Measurements from ENCODE around the gene LRRC47.
"Not testable (repeated sequence)": the region's sequence is repeated elsewhere in the genome, so short reads cannot be mapped to it uniquely, and the experiment has no call there.

LRRC47 gene

DNA sequence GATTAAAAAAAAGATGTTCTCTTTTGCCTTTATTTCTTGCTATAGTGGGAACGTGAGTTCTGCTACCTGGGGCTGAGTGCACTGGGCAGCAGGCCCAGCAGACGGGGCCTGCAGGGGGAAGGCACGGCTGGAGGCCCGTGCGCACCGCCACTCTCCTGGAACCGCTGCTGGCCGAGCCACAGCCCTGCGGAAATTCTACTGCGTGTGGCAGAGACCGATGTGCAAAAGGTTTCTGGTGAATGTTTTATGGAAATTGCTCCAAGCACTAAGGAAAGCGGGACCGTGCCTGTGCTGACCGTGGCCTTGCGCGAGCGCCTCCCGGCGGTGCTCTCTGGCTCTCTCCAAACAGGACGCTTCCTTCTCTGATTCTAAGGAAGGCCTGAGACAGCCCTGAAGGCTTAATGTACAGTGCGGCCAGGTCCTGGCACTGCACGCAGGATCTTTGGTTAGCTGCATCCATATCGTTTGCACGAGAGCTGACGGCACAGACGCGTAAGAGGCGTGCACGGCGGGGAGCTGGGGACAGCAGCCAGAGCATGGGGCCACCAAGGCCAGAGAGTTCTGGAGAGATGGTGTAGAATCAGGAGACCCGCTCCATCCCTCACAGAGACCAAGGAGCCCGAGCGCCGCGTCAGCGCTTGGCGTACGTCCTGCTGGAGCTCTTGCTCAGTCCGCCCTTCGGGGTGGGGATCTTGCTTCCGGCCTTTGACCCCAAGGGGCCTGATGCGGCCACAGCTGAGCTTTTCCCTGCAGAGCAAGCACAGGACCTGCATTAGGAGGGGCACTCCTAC lies 18.7 kb upstream of the LRRC47 start:
- DNase-seq (ENCODE audit: low read depth) = no peak

GRCh38 chr1:3814065-3814464 lies 17.8 kb upstream of the LRRC47 start:
- no peak for DNase-seq (ENCODE audit: low read depth)

DNA sequence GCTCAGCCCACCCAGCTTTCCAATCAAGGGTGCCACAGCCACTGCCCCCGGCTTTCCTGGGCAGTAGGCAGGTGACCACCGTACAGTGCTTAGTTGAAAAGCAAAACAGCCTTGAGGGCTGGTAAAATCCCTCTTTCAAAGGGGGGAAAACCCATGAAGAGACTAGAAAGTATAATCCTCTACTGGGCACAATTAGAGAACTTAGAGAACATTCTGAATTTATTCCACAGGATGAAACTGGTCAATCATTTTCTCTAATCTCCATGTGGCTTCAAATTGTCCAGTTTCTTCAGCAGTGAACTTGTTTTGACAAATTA lies 15.3 kb upstream of the LRRC47 start:
- DNase-seq (ENCODE audit: low read depth) = no peak

GRCh38 chr1:3810149-3810761 lies 14.0 kb upstream of the LRRC47 start:
- not testable (repeated sequence) for DNase-seq (ENCODE audit: low read depth)

GRCh38 chr1:3809680-3810079 lies 13.4 kb upstream of the LRRC47 start:
- no peak for DNase-seq (ENCODE audit: low read depth)

DNA sequence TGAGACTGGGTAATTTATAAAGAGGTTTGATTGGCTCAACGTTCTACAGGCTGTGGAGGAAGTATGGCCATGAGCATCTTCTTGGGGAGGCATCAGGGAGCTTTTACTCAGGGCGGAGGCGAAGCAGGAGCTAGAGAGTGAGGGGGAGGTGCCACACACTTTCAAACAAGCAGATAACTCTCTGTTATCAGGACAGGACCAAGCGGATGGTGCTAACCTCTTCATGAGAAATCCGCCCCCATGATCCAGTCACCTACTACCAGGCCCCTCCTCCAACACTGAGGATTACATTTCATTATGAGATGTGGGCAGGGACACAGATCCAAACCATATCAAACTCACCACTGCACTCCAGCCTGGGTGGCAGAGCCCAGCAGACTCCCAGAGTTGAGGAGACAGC lies 11.5 kb upstream of the LRRC47 start:
- DNase-seq (ENCODE audit: low read depth) = no peak

- no peak for DNase-seq (ENCODE audit: low read depth)
These were observed 8.7 kb upstream of the LRRC47 start for GRCh38 chr1:3805038-3805437.

GRCh38 chr1:3804627-3804944 lies 8.3 kb upstream of the LRRC47 start:
- DNase-seq (ENCODE audit: low read depth) = not testable (repeated sequence)

GRCh38 chr1:3803905-3804626 lies 7.8 kb upstream of the LRRC47 start:
- DNase-seq (ENCODE audit: low read depth) = no peak

- DNase-seq (ENCODE audit: low read depth) = not testable (repeated sequence)
These were observed 4.5 kb upstream of the LRRC47 start for GRCh38 chr1:3800795-3801194.

GRCh38 chr1:3799976-3800685 lies 3.8 kb upstream of the LRRC47 start:
- no peak for DNase-seq (ENCODE audit: low read depth)

DNA sequence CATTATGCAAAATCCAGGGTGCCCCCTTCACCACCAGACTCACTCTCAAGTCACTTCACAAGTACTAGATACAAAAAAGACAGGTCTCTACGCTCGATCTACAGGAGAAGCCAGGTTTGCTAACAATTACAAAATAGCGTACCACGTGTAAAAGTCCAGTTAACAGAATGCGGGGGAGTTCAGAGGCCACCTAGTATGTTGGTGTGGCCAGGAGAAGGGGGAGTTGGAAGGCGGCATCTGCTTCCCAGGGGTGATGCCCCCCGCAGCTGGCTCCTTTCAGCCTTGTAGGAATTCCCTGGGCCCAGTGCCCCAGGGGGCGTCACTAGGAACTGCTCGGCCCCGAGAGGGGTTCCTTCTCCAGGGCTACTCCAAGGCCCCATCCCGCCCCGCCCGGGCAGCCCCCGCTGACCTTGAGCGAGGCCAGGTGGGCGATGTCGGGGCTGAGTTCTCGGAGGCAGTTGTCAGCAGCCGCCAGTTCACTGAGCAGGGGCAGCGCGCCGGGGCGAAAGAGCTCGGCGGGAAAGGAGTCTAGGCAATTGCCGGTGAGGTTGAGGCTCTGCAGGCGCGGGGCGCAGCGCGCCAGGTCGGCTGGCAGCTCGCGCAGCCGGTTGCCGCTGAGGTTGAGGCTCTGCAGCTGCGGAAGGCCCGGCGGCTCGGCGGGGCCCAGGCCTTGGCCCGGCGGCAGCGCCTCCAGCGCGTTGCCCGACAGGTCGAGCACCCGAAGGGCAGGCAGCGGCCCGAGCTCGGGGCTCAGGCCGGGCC lies 664 bp downstream of the LRRC47 start:
- DNase-seq (ENCODE audit: low read depth) = no peak

DNA sequence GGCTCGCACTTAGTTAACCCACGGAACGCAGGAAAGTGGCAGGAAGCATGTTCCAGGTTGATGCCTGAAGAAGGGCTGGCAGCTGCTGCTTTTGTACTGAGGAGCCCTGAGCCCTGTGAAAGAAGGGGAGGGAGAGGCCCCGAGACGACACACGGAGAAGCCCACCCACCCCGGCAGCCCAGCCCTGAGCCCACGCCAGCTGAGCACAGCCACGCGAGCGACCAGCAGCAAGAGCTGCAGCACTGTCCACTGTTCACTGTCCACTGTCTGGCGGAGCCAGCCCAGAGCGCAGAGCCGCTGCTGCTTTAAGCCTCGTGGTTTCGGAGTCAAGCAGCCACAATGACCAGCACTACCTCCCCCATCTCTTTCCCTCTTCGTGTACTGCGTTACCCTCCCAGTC lies 5.3 kb downstream of the LRRC47 start:
- no peak for DNase-seq (ENCODE audit: low read depth)

DNA sequence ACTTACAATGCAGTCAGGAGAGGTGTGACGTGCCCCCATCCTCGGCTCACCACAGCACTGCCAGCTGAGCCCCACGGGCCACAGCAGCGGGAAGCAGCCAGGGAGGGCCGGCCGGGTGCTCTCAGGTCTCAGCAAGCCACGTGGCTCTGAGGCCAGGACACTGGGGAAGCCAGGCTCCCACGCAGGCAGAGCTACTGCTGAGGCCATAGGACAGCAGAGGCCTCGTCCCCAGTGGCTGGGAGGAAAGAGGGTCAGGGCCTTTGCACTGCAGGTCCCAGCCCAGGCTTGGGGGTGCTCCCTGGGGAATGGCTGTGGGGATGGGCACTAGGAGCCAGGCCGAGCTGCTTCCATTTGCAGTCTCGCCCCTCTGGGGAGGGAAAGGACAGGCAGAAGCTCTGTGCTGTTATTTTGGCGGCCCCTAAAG lies 5.8 kb downstream of the LRRC47 start:
- DNase-seq (ENCODE audit: low read depth) = no peak

GRCh38 chr1:3789421-3790300 lies 6.6 kb downstream of the LRRC47 start:
- DNase-seq (ENCODE audit: low read depth) = no peak

DNA sequence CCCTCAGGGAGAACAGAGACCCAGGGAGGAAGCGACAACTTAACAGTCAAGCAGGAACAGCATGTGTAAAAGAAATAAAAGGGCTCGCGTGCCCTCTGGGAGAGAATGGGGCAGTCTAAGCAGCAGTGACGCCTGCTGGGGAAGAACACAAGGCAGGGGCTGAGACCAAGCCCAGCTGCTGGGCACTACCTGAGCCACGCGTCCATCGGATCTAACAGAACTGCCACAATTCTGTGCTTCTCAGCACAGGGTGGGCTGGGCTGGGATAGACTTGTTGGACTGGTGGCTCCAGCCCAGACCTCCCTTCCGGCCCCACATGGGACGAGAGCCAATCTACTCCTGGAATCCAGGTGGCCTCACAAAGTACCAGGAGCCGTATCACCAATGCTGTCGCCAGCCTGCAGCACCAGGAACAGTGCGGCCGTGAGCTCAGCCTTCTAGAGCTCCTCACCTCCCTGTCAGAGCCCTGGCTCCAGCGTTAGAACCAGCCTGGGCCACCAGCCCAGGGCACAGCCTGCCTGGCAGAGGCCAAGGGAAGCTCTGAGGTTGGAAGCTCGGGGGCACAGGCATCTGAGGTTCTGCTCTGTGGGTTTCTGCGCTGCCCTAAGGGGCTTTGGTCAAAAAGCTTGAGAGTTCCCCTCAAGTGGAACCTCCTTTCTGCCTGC lies 7.4 kb downstream of the LRRC47 start:
- no peak for DNase-seq (ENCODE audit: low read depth)

GRCh38 chr1:3787745-3788605 lies 8.3 kb downstream of the LRRC47 start:
- no peak for DNase-seq (ENCODE audit: low read depth)

DNA sequence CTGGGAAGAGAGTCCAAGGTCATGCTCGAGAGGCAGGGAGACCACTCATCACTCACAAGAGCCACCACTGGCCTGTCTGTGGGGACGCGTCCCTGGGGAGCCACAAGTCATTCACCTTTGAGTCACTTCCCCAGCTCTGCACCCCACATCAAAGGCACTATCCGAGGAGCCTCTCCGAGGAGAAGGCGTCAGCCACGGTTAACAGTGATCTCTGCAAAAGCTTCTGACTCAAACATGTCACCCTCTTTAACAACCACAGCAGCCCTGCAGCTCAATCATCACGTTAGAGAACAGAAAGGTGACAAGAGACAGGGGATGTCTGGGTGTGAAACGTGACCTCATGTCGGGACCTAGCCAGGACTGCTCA lies 9.0 kb downstream of the LRRC47 start:
- DNase-seq (ENCODE audit: low read depth) = no peak
